Measurements from ENCODE around the gene DPYSL3.

Gene DPYSL3

DNA sequence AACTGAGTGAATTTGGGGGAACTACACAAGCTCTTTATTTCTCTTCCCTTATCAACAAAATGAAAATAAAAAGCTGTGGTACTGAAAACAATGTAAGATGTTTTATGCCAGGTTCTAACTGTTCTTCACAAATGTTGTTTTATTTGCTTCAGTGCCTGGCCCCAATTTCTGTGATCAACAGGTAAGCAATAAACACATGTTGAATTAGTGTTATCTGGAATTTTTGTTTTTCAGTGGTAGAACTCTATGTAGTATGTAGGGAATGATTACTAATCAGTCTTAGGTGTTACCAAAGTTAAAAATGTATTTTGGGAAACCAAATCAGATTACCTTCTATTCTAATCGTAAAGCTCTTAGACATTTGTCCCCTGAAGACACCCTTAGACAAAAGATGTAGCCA is 7.5 kb upstream of the DPYSL3 start:
- TF ChIP-seq, protein P1, sequence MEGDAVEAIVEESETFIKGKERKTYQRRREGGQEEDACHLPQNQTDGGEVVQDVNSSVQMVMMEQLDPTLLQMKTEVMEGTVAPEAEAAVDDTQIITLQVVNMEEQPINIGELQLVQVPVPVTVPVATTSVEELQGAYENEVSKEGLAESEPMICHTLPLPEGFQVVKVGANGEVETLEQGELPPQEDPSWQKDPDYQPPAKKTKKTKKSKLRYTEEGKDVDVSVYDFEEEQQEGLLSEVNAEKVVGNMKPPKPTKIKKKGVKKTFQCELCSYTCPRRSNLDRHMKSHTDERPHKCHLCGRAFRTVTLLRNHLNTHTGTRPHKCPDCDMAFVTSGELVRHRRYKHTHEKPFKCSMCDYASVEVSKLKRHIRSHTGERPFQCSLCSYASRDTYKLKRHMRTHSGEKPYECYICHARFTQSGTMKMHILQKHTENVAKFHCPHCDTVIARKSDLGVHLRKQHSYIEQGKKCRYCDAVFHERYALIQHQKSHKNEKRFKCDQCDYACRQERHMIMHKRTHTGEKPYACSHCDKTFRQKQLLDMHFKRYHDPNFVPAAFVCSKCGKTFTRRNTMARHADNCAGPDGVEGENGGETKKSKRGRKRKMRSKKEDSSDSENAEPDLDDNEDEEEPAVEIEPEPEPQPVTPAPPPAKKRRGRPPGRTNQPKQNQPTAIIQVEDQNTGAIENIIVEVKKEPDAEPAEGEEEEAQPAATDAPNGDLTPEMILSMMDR (IDR thresholded peaks at IDR 0.05; ENCODE audit: poor library complexity, severe bottlenecking), result no peak
- no peaks in the 10 kb centered on the region for H3K36me3 ChIP-seq (ENCODE audit: low read depth)
- H3K4me3 ChIP-seq (ENCODE audit: severe bottlenecking), result no peak overlapping the region
- peaks cover 7% of the 10 kb centered on the region for H3K27me3 ChIP-seq (ENCODE audit: insufficient read depth, poor library complexity, severe bottlenecking)
- no peaks in the 10 kb centered on the region for H3K9me3 ChIP-seq (ENCODE audit: severe bottlenecking)
- DNase-seq (ENCODE audit: low spot score) (no peak), ATAC-seq (ENCODE audit: low read depth) (no peak)
- no peak overlapping the region for H3K27ac ChIP-seq (ENCODE audit: poor library complexity, severe bottlenecking)
- H3K4me1 ChIP-seq (ENCODE audit: insufficient read depth, poor library complexity, severe bottlenecking), result peaks cover 4% of the 10 kb centered on the region

DNA sequence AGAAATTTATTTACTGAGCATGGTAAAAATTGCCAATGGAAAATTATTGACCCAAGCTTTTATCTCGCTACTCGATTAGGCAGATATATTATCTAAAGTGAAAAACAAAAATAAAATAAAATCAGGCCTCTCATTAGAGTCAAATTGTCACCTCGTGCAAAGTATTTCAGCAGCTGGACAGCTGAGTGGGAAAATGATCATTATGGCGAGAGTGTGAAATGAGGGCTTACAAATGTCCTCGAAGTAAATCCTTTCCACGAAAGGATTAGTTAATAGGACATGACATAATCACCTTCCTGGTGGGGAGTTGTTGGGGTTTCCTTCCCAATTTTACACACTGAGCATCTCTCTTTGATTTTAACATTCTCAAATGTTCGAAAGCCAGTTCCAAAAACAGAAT is 5.4 kb upstream of the DPYSL3 start:
- Histone ChIP-seq H3K27ac (ENCODE audit: poor library complexity, severe bottlenecking) (no peak overlapping the region), H3K36me3 (ENCODE audit: low read depth) (no peaks in the 10 kb centered on the region), H3K4me1 (ENCODE audit: insufficient read depth, poor library complexity, severe bottlenecking) (no peaks in the 10 kb centered on the region), H3K4me3 (ENCODE audit: severe bottlenecking) (no peak overlapping the region), H3K9me3 (ENCODE audit: severe bottlenecking) (no peaks in the 10 kb centered on the region), H3K27me3 (ENCODE audit: insufficient read depth, poor library complexity, severe bottlenecking) (peaks cover 7% of the 10 kb centered on the region)
- DNase-seq (ENCODE audit: low spot score), result no peak
- ATAC-seq (ENCODE audit: low read depth), result no peak
- TF ChIP-seq, protein P1 (IDR thresholded peaks at IDR 0.05; ENCODE audit: poor library complexity, severe bottlenecking), result no peak

DNA sequence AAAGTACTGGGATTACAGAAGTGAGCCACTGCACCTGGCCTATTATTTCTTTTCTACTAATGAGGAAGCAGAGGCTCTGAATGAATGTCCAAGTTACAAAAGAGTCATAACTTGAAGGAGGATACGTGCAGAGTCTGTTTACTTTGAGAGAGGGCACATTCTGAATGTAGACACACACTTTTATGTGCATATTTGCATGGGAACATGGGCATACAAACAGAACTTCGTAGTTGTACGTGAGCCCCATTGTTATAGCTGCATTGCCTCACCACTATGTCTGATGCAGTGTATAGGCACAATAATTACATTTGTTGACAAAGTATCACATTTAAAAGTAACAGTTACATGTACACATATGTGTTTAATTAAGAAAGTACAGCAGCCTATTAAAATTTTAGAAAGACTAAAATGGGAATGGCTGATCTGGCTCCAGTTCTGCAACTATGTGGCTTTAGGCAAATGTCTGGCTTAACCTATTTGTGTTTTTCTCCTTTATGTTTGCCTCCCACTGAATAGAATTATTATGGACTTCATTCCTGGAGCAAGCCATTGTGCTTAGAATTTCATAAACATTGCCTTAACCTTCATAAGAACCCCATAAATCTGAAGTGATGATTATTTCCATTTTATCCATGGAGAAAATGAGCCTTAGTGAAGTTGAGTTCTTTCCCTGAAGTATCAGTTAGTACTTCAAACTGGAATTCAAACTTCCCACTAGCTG is 3.0 kb upstream of the DPYSL3 start:
- no peak for ATAC-seq (ENCODE audit: low read depth)
- DNase-seq (ENCODE audit: low spot score), result no peak
- Histone ChIP-seq H3K27ac (ENCODE audit: poor library complexity, severe bottlenecking) (no peak overlapping the region), H3K9me3 (ENCODE audit: severe bottlenecking) (no peaks in the 10 kb centered on the region), H3K36me3 (ENCODE audit: low read depth) (no peaks in the 10 kb centered on the region), H3K27me3 (ENCODE audit: insufficient read depth, poor library complexity, severe bottlenecking) (peaks cover 25% of the 10 kb centered on the region), H3K4me3 (ENCODE audit: severe bottlenecking) (no peak overlapping the region), H3K4me1 (ENCODE audit: insufficient read depth, poor library complexity, severe bottlenecking) (no peaks in the 10 kb centered on the region)
- TF ChIP-seq, protein P1 (IDR thresholded peaks at IDR 0.05; ENCODE audit: poor library complexity, severe bottlenecking), result no peak

DNA sequence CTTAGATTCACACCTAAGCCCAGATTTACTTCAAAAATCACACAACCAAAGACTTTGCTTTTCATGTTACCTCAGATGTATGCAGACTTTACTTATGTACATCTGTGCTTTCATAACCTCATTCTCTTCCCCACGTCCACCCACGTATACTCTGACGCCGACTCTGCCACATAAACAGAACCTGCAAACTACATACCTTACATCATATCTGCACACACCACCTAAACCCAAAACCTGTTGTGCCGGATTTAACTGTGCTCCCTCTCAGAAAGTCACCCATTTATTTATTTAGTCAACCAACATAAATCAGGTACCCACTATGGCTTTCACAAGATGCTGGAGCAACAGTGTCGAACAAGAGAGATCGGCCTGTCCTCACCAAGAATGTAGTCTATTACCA is 1.0 kb upstream of the DPYSL3 start:
- TF ChIP-seq, protein P1 (IDR thresholded peaks at IDR 0.05; ENCODE audit: poor library complexity, severe bottlenecking), result no peak
- no peaks in the 10 kb centered on the region for H3K36me3 ChIP-seq (ENCODE audit: low read depth)
- ATAC-seq (ENCODE audit: low read depth), result no peak

DNA sequence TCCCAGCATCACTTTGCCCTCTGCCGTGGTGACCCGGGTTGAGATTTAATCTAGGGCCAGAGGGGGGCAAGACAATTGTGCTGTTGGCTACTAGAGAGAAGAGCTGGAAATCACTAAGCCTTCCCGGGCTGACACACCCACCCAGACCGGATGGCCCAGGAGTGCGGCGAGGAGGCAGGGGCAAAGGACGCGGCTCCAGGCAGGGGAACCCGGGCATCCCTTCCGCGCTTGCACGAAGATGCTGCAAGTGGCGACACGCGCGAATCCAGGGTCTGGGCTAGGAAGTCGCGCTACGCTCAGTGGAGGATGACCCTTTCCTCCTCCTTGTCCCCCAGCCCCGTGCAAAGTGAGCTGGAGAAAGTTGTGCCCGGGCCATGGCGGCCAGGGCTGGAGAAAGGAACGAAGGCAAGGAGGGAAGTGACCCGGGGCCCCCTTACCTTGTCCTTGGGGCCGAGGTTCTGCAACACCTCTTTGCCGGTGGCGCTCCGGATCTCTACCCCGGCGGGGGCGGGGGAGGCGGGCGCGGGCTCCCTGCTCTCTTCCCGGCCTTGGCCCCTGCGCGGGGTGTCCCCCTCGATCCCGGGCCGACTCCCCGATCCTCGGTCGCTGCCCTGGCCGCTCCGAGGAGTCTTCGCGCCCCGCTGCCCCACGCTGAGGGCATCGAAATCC is 693 bp downstream of the DPYSL3 start:
- Histone ChIP-seq H3K27ac (ENCODE audit: poor library complexity, severe bottlenecking) (no peak overlapping the region), H3K9me3 (ENCODE audit: severe bottlenecking) (no peaks in the 10 kb centered on the region), H3K4me3 (ENCODE audit: severe bottlenecking) (peak overlapping the region; percentile 30), H3K27me3 (ENCODE audit: insufficient read depth, poor library complexity, severe bottlenecking) (peaks cover 20% of the 10 kb centered on the region), H3K36me3 (ENCODE audit: low read depth) (no peaks in the 10 kb centered on the region), H3K4me1 (ENCODE audit: insufficient read depth, poor library complexity, severe bottlenecking) (no peaks in the 10 kb centered on the region)
- TF ChIP-seq, protein P1 (IDR thresholded peaks at IDR 0.05; ENCODE audit: poor library complexity, severe bottlenecking), result no peak
- ATAC-seq (ENCODE audit: low read depth), result peak; percentile 44
- peak; percentile 71 for DNase-seq (ENCODE audit: low spot score)

More for the DNA sequence above, 1.0 kb upstream of the DPYSL3 start:
- H3K4me3 ChIP-seq (ENCODE audit: severe bottlenecking), result no peak overlapping the region
- H3K4me1 ChIP-seq (ENCODE audit: insufficient read depth, poor library complexity, severe bottlenecking), result no peaks in the 10 kb centered on the region
- H3K27me3 ChIP-seq (ENCODE audit: insufficient read depth, poor library complexity, severe bottlenecking), result peaks cover 20% of the 10 kb centered on the region
- H3K9me3 ChIP-seq (ENCODE audit: severe bottlenecking), result no peaks in the 10 kb centered on the region
- no peak for DNase-seq (ENCODE audit: low spot score)
- no peak overlapping the region for H3K27ac ChIP-seq (ENCODE audit: poor library complexity, severe bottlenecking)
